Thoracic aorta endothelial cell (primary cell): ENCODE data around the gene KIF18A. TPM values are rescaled to one million over a fixed set of nuclear protein-coding genes. Genes with fewer than 3 reads are reported as not detected.

Source experiments
- small RNA-seq: library from RNA; depleted of rRNA; stranded (forward); fragments of <200 nt; gene quantifications from one replicate; pipeline ENCODE3, GENCODE V24; 2012
- total RNA-seq: library from RNA; depleted of rRNA; stranded (reverse); fragments of >200 nt; gene quantifications from 2 replicates; pipeline ENCODE4 v1.2.3, GENCODE V29; 2012

The KIF18A gene
- 21.8 and 36.8 TPM in 2 replicates for total RNA-seq

GRCh38 chr11:28107750-28108618 is at the start of gene KIF18A, which contains the start of gene METTL15:
TSS of gene KIF18A (minus strand) at chr11:28108156. CDS start at chr11:28097947, 10,209 bp downstream.
TSS of gene METTL15 (plus strand) at chr11:28108388. CDS start at chr11:28113335, 4,947 bp downstream.

Small RNAs within 50 kb of the gene (small RNA-seq; reads per million reads assigned to genes)
- gene AC023206.1 (not detected), gene MIR610 (0.28 reads per million)

Other genes starting within 250 kb of the KIF18A start
- 22.5 and 24.8 TPM in 2 replicates for gene METTL15, start 232 bp upstream of the KIF18A start, total RNA-seq